Measurements from ENCODE around the gene ABCB8. TPM values are rescaled to one million over a fixed set of nuclear protein-coding genes. Genes with fewer than 3 reads are reported as not detected.

Gene ABCB8
- total and polyA plus RNA-seq, 2 donors (not counting 3 experiments of a cell fraction or from before 2014, with no cell fraction given) = 38.0 to 46.3 TPM

DNA sequence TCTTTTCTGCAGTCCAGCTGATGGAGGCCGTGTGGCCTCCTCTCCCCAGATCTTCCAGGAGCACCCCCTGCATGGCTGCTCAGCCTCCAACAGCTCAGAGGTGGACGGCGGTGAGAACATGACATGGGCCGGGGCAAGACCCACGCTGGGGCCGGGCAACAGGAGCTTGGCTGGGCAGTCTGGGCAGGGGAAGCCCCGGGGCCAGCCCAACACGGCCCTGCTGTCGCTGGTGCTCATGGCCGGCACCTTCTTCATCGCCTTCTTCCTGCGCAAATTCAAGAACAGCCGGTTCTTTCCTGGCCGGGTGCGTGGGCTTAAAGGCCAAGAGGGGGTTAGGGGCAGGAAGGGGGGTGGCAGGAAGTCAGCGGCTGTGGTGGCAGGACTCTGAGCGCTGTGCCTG lies 45.7 kb downstream of the ABCB8 start:
- ChIA-PET POLR2A (no interaction called here), CTCF (interaction anchor here (1.0 to 1.2 kb wide), 2 partner anchors 61 to 111 kb away, joined by 3 to 4 read pairs; no protein-coding TSS in a partner anchor)
- Histone ChIP-seq H2AFZ (ENCODE audit: low read depth, low read length) (no peak overlapping the region), H3K4me3 (replicated peaks in 1 of 3; ENCODE audit: insufficient read depth in 1 of 3, low read depth in 1 of 3, low read length in 3 of 3) (no peak overlapping the region), H3K9me3 (replicated peaks; ENCODE audit: control insufficient read depth, insufficient read depth, low read length) (no peaks in the 10 kb centered on the region), H3K36me3 (ENCODE audit: control insufficient read depth in 2 of 2, extremely low read depth in 1 of 2, insufficient read depth in 2 of 2, low read length in 2 of 2) (peaks cover 9 to 55% of the 10 kb centered on the region in 2 experiments), H3K9me1 (replicated peaks; ENCODE audit: control insufficient read depth, extremely low read depth, insufficient read depth, low read length) (no peaks in the 10 kb centered on the region), H3K27me3 (ENCODE audit: control insufficient read depth in 2 of 2, insufficient read depth in 2 of 2, low read length in 2 of 2) (no peaks in the 10 kb centered on the region), H4K20me1 (replicated peaks; ENCODE audit: control insufficient read depth, extremely low read depth, insufficient read depth, low read length) (no peaks in the 10 kb centered on the region), H3K79me2 (ENCODE audit: control insufficient read depth, insufficient read depth, low read length) (peaks cover 3% of the 10 kb centered on the region), H3K4me1 (ENCODE audit: control insufficient read depth, extremely low read depth, insufficient read depth, low read length) (no peaks in the 10 kb centered on the region), H3K27ac (ENCODE audit: insufficient read depth, low read depth, low read length) (no peak overlapping the region), H3K4me2 (ENCODE audit: insufficient read depth, low read length) (no peak overlapping the region), H3K9ac (replicated peaks; ENCODE audit: extremely low read depth, insufficient read depth, low read length) (no peak overlapping the region)
- intact Hi-C loops (cut with micrococcal nuclease) (no loop called here), dilution Hi-C loops (cut with MboI; ENCODE audit: extremely low pct_ligation_motif_present, low sequenced_read_pairs) (no loop called here)
- DNase-seq (ENCODE audit: low read depth, low spot score) (no peak), FAIRE-seq (no peak)
- BruUV-seq (replicated peaks) = no TSS peak
- no peak for TF ChIP-seq FOS (IDR thresholded peaks at IDR 0.05; ENCODE audit: borderline replicate concordance, insufficient read depth, low read length)
- TF ChIP-seq, protein P1, sequence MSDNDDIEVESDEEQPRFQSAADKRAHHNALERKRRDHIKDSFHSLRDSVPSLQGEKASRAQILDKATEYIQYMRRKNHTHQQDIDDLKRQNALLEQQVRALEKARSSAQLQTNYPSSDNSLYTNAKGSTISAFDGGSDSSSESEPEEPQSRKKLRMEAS (IDR thresholded peaks at IDR 0.05; ENCODE audit: insufficient read depth, insufficient read length) = no peak
- TF ChIP-seq JUN (IDR thresholded peaks at IDR 0.05; ENCODE audit: borderline replicate concordance, insufficient read depth, insufficient read length, low read depth) = no peak
- no peak for TF ChIP-seq POLR2AphosphoS5 (IDR thresholded peaks at IDR 0.05; ENCODE audit: insufficient read depth, low read depth, low read length)
- TF ChIP-seq MYC (IDR thresholded peaks at IDR 0.05; ENCODE audit: low read depth, low read length) = no peak
- TF ChIP-seq, protein P2, sequence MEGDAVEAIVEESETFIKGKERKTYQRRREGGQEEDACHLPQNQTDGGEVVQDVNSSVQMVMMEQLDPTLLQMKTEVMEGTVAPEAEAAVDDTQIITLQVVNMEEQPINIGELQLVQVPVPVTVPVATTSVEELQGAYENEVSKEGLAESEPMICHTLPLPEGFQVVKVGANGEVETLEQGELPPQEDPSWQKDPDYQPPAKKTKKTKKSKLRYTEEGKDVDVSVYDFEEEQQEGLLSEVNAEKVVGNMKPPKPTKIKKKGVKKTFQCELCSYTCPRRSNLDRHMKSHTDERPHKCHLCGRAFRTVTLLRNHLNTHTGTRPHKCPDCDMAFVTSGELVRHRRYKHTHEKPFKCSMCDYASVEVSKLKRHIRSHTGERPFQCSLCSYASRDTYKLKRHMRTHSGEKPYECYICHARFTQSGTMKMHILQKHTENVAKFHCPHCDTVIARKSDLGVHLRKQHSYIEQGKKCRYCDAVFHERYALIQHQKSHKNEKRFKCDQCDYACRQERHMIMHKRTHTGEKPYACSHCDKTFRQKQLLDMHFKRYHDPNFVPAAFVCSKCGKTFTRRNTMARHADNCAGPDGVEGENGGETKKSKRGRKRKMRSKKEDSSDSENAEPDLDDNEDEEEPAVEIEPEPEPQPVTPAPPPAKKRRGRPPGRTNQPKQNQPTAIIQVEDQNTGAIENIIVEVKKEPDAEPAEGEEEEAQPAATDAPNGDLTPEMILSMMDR (IDR thresholded peaks at IDR 0.05; ENCODE audit: extremely low read depth in 1 of 2, insufficient read depth in 1 of 2, low read depth in 1 of 2, low read length in 2 of 2) = no peak
- TF ChIP-seq POLR2A (IDR thresholded peaks at IDR 0.05; ENCODE audit: low read depth, low read length) = no peak
- no peak for TF ChIP-seq GATA2 (IDR thresholded peaks at IDR 0.05; ENCODE audit: insufficient read depth, insufficient read length, low read depth, low read length)
- no peak for TF ChIP-seq EZH2 (IDR thresholded peaks at IDR 0.05; ENCODE audit: borderline replicate concordance, low read depth, low read length, severe bottlenecking)

All from endothelial cell of umbilical vein (primary cell).